ENCODE data around the gene TJP1.

The TJP1 gene

GRCh38 chr15:29840054-29840453, 17.8 kb upstream of the TJP1 start:
- no peak overlapping the region for H3K4me3 ChIP-seq (ENCODE audit: low read depth, low read length)
- TF ChIP-seq, protein P1, sequence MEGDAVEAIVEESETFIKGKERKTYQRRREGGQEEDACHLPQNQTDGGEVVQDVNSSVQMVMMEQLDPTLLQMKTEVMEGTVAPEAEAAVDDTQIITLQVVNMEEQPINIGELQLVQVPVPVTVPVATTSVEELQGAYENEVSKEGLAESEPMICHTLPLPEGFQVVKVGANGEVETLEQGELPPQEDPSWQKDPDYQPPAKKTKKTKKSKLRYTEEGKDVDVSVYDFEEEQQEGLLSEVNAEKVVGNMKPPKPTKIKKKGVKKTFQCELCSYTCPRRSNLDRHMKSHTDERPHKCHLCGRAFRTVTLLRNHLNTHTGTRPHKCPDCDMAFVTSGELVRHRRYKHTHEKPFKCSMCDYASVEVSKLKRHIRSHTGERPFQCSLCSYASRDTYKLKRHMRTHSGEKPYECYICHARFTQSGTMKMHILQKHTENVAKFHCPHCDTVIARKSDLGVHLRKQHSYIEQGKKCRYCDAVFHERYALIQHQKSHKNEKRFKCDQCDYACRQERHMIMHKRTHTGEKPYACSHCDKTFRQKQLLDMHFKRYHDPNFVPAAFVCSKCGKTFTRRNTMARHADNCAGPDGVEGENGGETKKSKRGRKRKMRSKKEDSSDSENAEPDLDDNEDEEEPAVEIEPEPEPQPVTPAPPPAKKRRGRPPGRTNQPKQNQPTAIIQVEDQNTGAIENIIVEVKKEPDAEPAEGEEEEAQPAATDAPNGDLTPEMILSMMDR (IDR thresholded peaks at IDR 0.05; ENCODE audit: borderline replicate concordance, insufficient read depth, low read depth, low read length), result no peak

GRCh38 chr15:29838352-29839010, 16.2 kb upstream of the TJP1 start:
- no peak overlapping the region for H3K4me3 ChIP-seq (ENCODE audit: low read depth, low read length)
- TF ChIP-seq, protein P1 (IDR thresholded peaks at IDR 0.05; ENCODE audit: borderline replicate concordance, insufficient read depth, low read depth, low read length), result no peak

GRCh38 chr15:29835301-29835700, 13.0 kb upstream of the TJP1 start:
- TF ChIP-seq, protein P1 (IDR thresholded peaks at IDR 0.05; ENCODE audit: borderline replicate concordance, insufficient read depth, low read depth, low read length), result no peak

DNA sequence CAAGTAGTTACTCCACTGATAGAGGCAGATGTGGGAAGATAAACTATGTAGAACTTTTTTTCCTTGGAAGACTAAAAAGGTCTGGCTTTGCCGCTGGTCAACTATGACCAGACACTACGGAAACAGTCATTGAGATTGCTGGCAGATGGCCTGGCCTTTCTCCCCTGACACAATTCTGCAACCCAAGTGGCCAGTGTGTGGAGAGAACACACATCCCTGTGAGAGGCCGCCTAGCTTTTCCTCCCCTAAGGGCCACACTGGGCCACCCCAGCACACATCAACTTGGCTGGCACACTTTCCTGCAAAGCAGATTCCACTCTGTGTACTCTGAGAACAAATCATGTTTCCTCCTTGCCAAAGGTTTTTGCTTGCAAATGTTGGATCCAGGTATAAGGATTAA, 10.4 kb upstream of the TJP1 start:
- TF ChIP-seq, protein P1 (IDR thresholded peaks at IDR 0.05; ENCODE audit: borderline replicate concordance, insufficient read depth, low read depth, low read length), result no peak
- H3K4me3 ChIP-seq (ENCODE audit: low read depth, low read length), result no peak overlapping the region

More at GRCh38 chr15:29835301-29835700, 13.0 kb upstream of the TJP1 start:
- H3K4me3 ChIP-seq (ENCODE audit: low read depth, low read length), result no peak overlapping the region

- TF ChIP-seq, protein P1 (IDR thresholded peaks at IDR 0.05; ENCODE audit: borderline replicate concordance, insufficient read depth, low read depth, low read length), result no peak
- H3K4me3 ChIP-seq (ENCODE audit: low read depth, low read length), result no peak overlapping the region
These were observed 4.9 kb upstream of the TJP1 start for GRCh38 chr15:29826908-29827820.

GRCh38 chr15:29825227-29825626, 3.0 kb upstream of the TJP1 start:
- TF ChIP-seq, protein P1 (IDR thresholded peaks at IDR 0.05; ENCODE audit: borderline replicate concordance, insufficient read depth, low read depth, low read length), result no peak
- no peak overlapping the region for H3K4me3 ChIP-seq (ENCODE audit: low read depth, low read length)

Measured in GM12875 (cell line).